ENCODE measurements around the gene MTCL1. TPM values are rescaled to one million over a fixed set of nuclear protein-coding genes. Genes with fewer than 3 reads are reported as not detected.

MTCL1 gene
- total RNA-seq, 2 donors from 2014 or later: 15.3 to 27.7 TPM

DNA sequence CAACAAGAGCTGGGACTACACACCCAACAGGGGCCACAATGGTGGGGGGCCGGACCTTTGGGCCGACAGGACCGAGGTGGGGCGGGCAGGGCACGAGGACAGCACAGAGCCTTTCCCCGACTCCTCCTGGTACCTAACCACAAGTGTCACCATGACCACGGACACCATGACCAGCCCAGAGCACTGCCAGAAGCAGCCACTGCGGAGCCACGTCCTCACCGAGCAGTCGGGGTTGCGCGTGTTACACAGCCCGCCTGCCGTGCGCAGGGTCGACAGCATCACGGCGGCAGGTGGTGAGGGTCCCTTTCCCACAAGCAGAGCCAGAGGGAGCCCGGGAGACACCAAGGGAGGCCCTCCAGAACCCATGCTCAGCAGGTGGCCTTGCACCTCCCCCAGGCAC, 119.5 kb downstream of the MTCL1 start:
- 95% methylated on average over 4 to 20 of the region's 20 CpGs for WGBS, 2 donors
- no peaks in the 10 kb centered on the region for H3K4me1 ChIP-seq
- no peaks in the 10 kb centered on the region for H3K27me3 ChIP-seq
- no peak overlapping the region for H3K27ac ChIP-seq
- no peaks in the 10 kb centered on the region for H3K9me3 ChIP-seq
- ATAC-seq (no peak), DNase-seq (no peak)
- H3K36me3 ChIP-seq (replicated peaks in 1 of 2; ENCODE audit: insufficient read depth in 1 of 2, low read depth in 2 of 2): no peaks in the 10 kb centered on the region
- TF ChIP-seq POLR2A (IDR thresholded peaks at IDR 0.05): no peak
- TF ChIP-seq, protein P1, sequence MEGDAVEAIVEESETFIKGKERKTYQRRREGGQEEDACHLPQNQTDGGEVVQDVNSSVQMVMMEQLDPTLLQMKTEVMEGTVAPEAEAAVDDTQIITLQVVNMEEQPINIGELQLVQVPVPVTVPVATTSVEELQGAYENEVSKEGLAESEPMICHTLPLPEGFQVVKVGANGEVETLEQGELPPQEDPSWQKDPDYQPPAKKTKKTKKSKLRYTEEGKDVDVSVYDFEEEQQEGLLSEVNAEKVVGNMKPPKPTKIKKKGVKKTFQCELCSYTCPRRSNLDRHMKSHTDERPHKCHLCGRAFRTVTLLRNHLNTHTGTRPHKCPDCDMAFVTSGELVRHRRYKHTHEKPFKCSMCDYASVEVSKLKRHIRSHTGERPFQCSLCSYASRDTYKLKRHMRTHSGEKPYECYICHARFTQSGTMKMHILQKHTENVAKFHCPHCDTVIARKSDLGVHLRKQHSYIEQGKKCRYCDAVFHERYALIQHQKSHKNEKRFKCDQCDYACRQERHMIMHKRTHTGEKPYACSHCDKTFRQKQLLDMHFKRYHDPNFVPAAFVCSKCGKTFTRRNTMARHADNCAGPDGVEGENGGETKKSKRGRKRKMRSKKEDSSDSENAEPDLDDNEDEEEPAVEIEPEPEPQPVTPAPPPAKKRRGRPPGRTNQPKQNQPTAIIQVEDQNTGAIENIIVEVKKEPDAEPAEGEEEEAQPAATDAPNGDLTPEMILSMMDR (IDR thresholded peaks at IDR 0.05): no peak
- intact Hi-C loops (cut with DNase I): no loop called here
- no peak overlapping the region for H3K4me3 ChIP-seq

DNA sequence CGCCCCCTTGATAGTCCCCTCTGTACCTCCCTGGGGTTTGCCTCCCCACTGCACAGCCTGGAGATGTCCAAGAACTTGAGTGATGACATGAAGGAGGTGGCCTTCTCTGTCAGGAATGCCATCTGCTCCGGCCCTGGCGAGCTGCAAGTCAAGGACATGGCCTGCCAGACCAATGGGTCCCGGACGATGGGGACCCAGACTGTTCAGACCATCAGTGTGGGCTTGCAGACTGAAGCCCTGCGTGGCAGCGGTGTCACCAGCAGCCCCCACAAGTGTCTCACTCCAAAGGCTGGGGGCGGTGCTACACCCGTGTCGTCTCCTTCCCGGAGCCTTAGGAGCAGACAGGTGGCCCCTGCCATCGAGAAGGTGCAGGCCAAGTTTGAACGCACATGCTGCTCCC, 119.9 kb downstream of the MTCL1 start:
- intact Hi-C loops (cut with DNase I): no loop called here
- no peak for TF ChIP-seq POLR2A (IDR thresholded peaks at IDR 0.05)
- TF ChIP-seq, protein P1 (IDR thresholded peaks at IDR 0.05): no peak
- Histone ChIP-seq H3K27me3 (no peaks in the 10 kb centered on the region), H3K4me3 (no peak overlapping the region), H3K9me3 (no peaks in the 10 kb centered on the region), H3K4me1 (no peaks in the 10 kb centered on the region), H3K27ac (no peak overlapping the region), H3K36me3 (replicated peaks in 1 of 2; ENCODE audit: insufficient read depth in 1 of 2, low read depth in 2 of 2) (no peaks in the 10 kb centered on the region)
- ATAC-seq: no peak
- DNase-seq: no peak
- 91 to 94% methylated on average over 7 to 13 of the region's 13 CpGs for WGBS, 2 donors

DNA sequence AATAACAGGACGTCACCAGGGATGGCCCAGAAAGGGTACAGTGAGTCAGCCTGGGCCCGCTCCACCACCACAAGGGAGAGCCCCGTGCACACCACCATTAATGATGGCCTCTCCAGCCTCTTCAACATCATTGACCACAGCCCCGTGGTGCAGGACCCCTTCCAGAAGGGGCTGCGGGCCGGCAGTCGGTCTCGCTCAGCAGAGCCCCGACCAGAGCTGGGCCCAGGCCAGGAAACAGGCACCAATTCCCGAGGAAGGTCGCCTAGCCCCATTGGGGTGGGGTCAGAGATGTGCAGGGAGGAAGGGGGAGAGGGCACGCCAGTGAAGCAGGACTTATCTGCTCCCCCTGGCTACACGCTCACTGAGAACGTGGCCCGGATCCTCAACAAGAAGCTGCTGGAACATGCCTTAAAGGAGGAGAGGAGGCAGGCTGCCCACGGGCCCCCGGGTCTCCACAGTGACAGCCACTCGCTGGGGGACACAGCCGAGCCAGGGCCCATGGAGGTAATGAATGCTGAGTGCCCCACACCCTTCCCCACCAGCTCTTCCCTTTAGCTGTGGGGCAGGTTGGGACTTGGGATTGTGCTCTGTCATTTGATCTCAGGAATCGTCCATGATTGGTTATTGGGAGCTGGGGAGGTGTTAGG, 120.5 kb downstream of the MTCL1 start:
- Histone ChIP-seq H3K27me3 (no peaks in the 10 kb centered on the region), H3K36me3 (replicated peaks in 1 of 2; ENCODE audit: insufficient read depth in 1 of 2, low read depth in 2 of 2) (no peaks in the 10 kb centered on the region), H3K27ac (no peak overlapping the region), H3K9me3 (no peaks in the 10 kb centered on the region), H3K4me3 (no peak overlapping the region), H3K4me1 (no peaks in the 10 kb centered on the region)
- no peak for ATAC-seq
- no peak for DNase-seq
- 86 to 95% methylated on average over 9 to 20 of the region's 20 CpGs for WGBS, 2 donors
- TF ChIP-seq POLR2A (IDR thresholded peaks at IDR 0.05): no peak
- TF ChIP-seq, protein P1 (IDR thresholded peaks at IDR 0.05): no peak
- intact Hi-C loops (cut with DNase I): no loop called here

DNA sequence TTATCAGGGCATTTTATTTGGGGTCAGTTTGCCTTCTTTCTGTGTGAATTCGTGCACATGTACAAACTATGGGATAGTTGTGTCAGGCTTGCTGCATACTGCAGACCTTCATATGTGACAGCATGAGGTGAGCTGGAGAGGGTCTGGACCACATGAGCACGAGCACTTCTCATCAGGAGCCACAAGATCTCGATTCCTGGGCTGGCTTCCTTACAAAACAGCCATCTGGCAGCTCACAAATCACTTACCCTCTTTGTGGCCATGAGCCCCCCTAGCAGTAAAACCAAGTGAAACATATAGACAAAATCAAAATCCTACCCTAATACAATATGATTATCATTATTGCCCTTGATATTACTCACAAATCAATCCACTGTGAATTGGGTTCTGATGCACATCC, 121.2 kb downstream of the MTCL1 start:
- Histone ChIP-seq H3K4me1 (no peaks in the 10 kb centered on the region), H3K4me3 (no peak overlapping the region), H3K27me3 (no peaks in the 10 kb centered on the region), H3K27ac (no peak overlapping the region), H3K36me3 (replicated peaks in 1 of 2; ENCODE audit: insufficient read depth in 1 of 2, low read depth in 2 of 2) (no peaks in the 10 kb centered on the region), H3K9me3 (no peaks in the 10 kb centered on the region)
- TF ChIP-seq POLR2A (IDR thresholded peaks at IDR 0.05): no peak
- TF ChIP-seq, protein P1 (IDR thresholded peaks at IDR 0.05): no peak
- intact Hi-C loops (cut with DNase I): no loop called here
- ATAC-seq (no peak), DNase-seq (no peak)
- 85 to 86% methylated on average over 3 of the region's 3 CpGs for WGBS, 2 donors

DNA sequence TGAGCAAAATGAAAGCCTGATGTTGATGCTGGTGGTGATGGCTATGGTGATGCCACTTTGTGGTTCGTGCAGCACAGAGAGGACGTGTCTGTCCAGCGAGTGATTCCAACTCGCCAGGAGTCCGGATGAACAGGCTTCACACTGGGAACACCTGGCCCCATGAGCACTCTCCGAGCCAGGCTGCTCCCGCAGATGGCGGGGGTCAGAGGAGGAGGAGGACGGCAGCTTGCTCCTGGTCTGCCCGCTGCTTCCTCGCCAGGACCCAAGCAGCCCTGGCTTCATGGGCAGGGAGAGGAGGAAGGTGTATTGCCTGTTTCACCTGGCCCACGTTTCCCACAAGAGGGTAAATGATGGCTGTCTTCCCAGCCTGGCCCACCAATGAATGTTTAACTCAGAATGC, 121.6 kb downstream of the MTCL1 start:
- intact Hi-C loops (cut with DNase I): no loop called here

More for the DNA sequence above, 121.6 kb downstream of the MTCL1 start:
- TF ChIP-seq, protein P1 (IDR thresholded peaks at IDR 0.05): no peak
- no peak for TF ChIP-seq POLR2A (IDR thresholded peaks at IDR 0.05)
- ATAC-seq (no peak), DNase-seq (peak in 1 of 4 donors; percentile 17)
- Histone ChIP-seq H3K4me1 (no peaks in the 10 kb centered on the region), H3K9me3 (no peaks in the 10 kb centered on the region), H3K27ac (no peak overlapping the region), H3K36me3 (replicated peaks in 1 of 2; ENCODE audit: insufficient read depth in 1 of 2, low read depth in 2 of 2) (no peaks in the 10 kb centered on the region), H3K27me3 (no peaks in the 10 kb centered on the region), H3K4me3 (no peak overlapping the region)
- WGBS, 2 donors: 79 to 80% methylated on average over 9 to 12 of the region's 12 CpGs
